Gastrocnemius medialis (tissue), 4 donors: ENCODE data around the gene PSMD13. TPM values are rescaled to one million over a fixed set of nuclear protein-coding genes. Genes with fewer than 3 reads are reported as not detected.

Experiments
- ATAC-seq, 2 donors: fragments of 150-250 bp; one replicate each; pipeline ENCODE4 v1.9.1; 2016
- DNase-seq, 2 donors: peaks; one replicate each; pipeline ENCODE4 v3.0.0-alpha.2; 2019
- H3K27ac ChIP-seq, 4 donors: fragments of 200-600 bp; sonication (generic); 1 replicate in 1 of 4; 2 replicates in 3 of 4; pipeline ENCODE4 v1.5.1; 2016 to 2018; ENCODE audit warnings: mild to moderate bottlenecking in 2 of 4, moderate library complexity in 1 of 4
- H3K27me3 ChIP-seq, 3 donors: fragments of 200-600 bp; sonication (generic) in 2 of 3; 1 replicate in 1 of 3; 2 replicates in 2 of 3; pipeline versions ENCODE4 v1.5.1 to v1.6.0; 2016 to 2019; ENCODE audit warnings: mild to moderate bottlenecking in 1 of 3, moderate library complexity in 1 of 3
- H3K36me3 ChIP-seq, 2 donors: fragments of 200-600 bp; sonication (generic) in 1 of 2; one replicate each; pipeline ENCODE4 v1.5.1; 2017 to 2018
- H3K4me1 ChIP-seq, 2 donors: fragments of 200-600 bp; sonication (generic) in 1 of 2; one replicate each; pipeline ENCODE4 v1.5.1; 2016 to 2017; ENCODE audit warnings: mild to moderate bottlenecking in 2 of 2
- H3K4me3 ChIP-seq, 4 donors: fragments of 200-600 bp; sonication (generic) in 3 of 4; 1 replicate in 1 of 4; 2 replicates in 3 of 4; pipeline ENCODE4 v1.5.1; 2016 to 2019; ENCODE audit warnings: mild to moderate bottlenecking in 2 of 4
- H3K9me3 ChIP-seq, 3 donors: fragments of 200-600 bp; sonication (generic) in 2 of 3; 1 replicate in 1 of 3; 2 replicates in 2 of 3; pipeline ENCODE4 v1.5.1; 2016 to 2019
- CTCF ChIP-seq, 5 experiments: fragments of 450-650 bp in 3 of 5; fragments of 200-600 bp in 2 of 5; sonication (generic) in 2 of 5; IDR thresholded peaks in 4 of 5; conservative IDR thresholded peaks in 1 of 5; 1 replicate in 4 of 5; 2 replicates in 1 of 5; pipeline ENCODE4 v1.5.1; 2016 to 2019; ENCODE audit warnings: antibody characterized with exemption in 5 of 5, mild to moderate bottlenecking in 3 of 5, moderate library complexity in 3 of 5
- POLR2A ChIP-seq, 2 donors: fragments of 450-650 bp; IDR thresholded peaks; one replicate each; pipeline ENCODE4 v1.6.1; 2017; ENCODE audit warnings: antibody characterized with exemption in 2 of 2, mild to moderate bottlenecking in 2 of 2, moderate library complexity in 2 of 2
- in situ Hi-C, 4 donors: fragments of 200-750 bp; cut with MboI; loops; one replicate each; pipeline versions ENCODE4 v1.15.0 to v1.8.0; 2017; ENCODE audit warnings: low sequenced_read_pairs in 4 of 4
- intact Hi-C: fragments of 100-400 bp; cut with DNase I; formaldehyde crosslinking; loops from one replicate; pipeline ENCODE4 v1.15.1; 2023; ENCODE audit warnings: low total_unique reads
- total RNA-seq, 4 donors: library from RNA; depleted of rRNA; stranded (reverse); fragments of >200 nt; gene quantifications; one replicate each; pipeline versions ENCODE4 v1.1.0 to v1.2.3, GENCODE V29; 2016

PSMD13 gene
- total RNA-seq, 4 donors from 2014 or later: 128 to 189 (median 163) TPM

- TF ChIP-seq CTCF (IDR thresholded peaks at IDR 0.05 in 4 of 5, conservative IDR thresholded peaks at IDR 0.05 in 1 of 5): no peak
- TF ChIP-seq POLR2A (IDR thresholded peaks at IDR 0.05): no peak
- no peak overlapping the region for H3K4me3 ChIP-seq
- ATAC-seq: no peak
- no peaks in the 10 kb centered on the region for H3K4me1 ChIP-seq
- in situ Hi-C loops: no loop called here
- H3K36me3 ChIP-seq: no peaks in the 10 kb centered on the region
- no peak overlapping the region for H3K27ac ChIP-seq
- intact Hi-C loops: no loop called here
- no peaks in the 10 kb centered on the region for H3K9me3 ChIP-seq
- H3K27me3 ChIP-seq: peaks cover 0 to 27% (median 26%) of the 10 kb centered on the region in 3 donors
- DNase-seq: no peak
These were observed 61.8 kb downstream of the PSMD13 start for GRCh38 chr11:298406-299065.

- intact Hi-C loops (no loop called here), in situ Hi-C loops (no loop called here)
- TF ChIP-seq POLR2A (IDR thresholded peaks at IDR 0.05): no peak
- TF ChIP-seq CTCF (IDR thresholded peaks at IDR 0.05 in 4 of 5, conservative IDR thresholded peaks at IDR 0.05 in 1 of 5): no peak
- Histone ChIP-seq H3K9me3 (no peaks in the 10 kb centered on the region), H3K4me1 (no peaks in the 10 kb centered on the region), H3K27me3 (peaks cover 0 to 27% (median 26%) of the 10 kb centered on the region in 3 donors), H3K4me3 (no peak within 1 kb of the TSS), H3K36me3 (no peaks in the 10 kb centered on the region), H3K27ac (no peak within 1 kb of the TSS)
- DNase-seq (no peak), ATAC-seq (no peak)
These were observed 62.5 kb downstream of the PSMD13 start, which contains the start of gene IFITM5 for GRCh38 chr11:299081-299891. Gene IFITM5 (minus strand): TSS chr11:299526. CDS start chr11:299490, 36 bp downstream.

- DNase-seq (no peak), ATAC-seq (no peak)
- H3K4me3 ChIP-seq: no peak overlapping the region
- peaks cover 0 to 2% of the 10 kb centered on the region in 2 donors for H3K4me1 ChIP-seq
- no peaks in the 10 kb centered on the region for H3K36me3 ChIP-seq
- no peak for TF ChIP-seq POLR2A (IDR thresholded peaks at IDR 0.05)
- intact Hi-C loops: no loop called here
- H3K9me3 ChIP-seq: no peaks in the 10 kb centered on the region
- H3K27ac ChIP-seq: no peak overlapping the region
- peaks cover 0 to 27% (median 26%) of the 10 kb centered on the region in 3 donors for H3K27me3 ChIP-seq
- in situ Hi-C loops: loop anchor here in 1 of 4 donors (10.0 kb wide), 1 partner anchor 55 kb away; no protein-coding TSS in a partner anchor
These were observed 63.4 kb downstream of the PSMD13 start for GRCh38 chr11:299951-300735.

Other genes with a start within 250 kb of the PSMD13 start
- gene SCGB1C1, start 43.9 kb upstream of the PSMD13 start, total RNA-seq: not detected
- gene BET1L, start 29.6 kb upstream of the PSMD13 start, total RNA-seq: 10 to 100 TPM; 11.3 to 15.9 (median 12.8) TPM
- 10 to 100 TPM; 35.6 to 68.5 (median 47.8) TPM for gene RIC8A, start 29.3 kb upstream of the PSMD13 start, total RNA-seq
- 10 to 100 TPM in 3 of 4 donors, 1 to 10 TPM in 1; 9.2 to 15.0 (median 12.7) TPM for gene SIRT3, start 634 bp upstream of the PSMD13 start, total RNA-seq
- gene NLRP6, start 41.4 kb downstream of the PSMD13 start, total RNA-seq: under 1 TPM in 1 of 4 donors, not detected in 3; 0.09 TPM
- gene PGGHG, start 52.1 kb downstream of the PSMD13 start, total RNA-seq: 1 to 10 TPM in 3 of 4 donors, under 1 TPM in 1; 0.98 to 3.4 (median 2.7) TPM
- not detected for gene IFITM5, start 62.5 kb downstream of the PSMD13 start, total RNA-seq
- gene IFITM2, start 70.8 kb downstream of the PSMD13 start, total RNA-seq: 10 to 100 TPM; 37.8 to 80.9 (median 44.9) TPM
- 100 to 1,000 TPM in 1 of 4 donors, 10 to 100 TPM in 3; 47.8 to 103 (median 80.5) TPM for gene IFITM1, start 77.1 kb downstream of the PSMD13 start, total RNA-seq
- 10 to 100 TPM; 46.3 to 83.6 (median 63.2) TPM for gene IFITM3, start 83.9 kb downstream of the PSMD13 start, total RNA-seq
- not detected for gene B4GALNT4, start 132.5 kb downstream of the PSMD13 start, total RNA-seq
- 1 to 10 TPM in 1 of 4 donors, under 1 TPM in 1, not detected in 2; 0.55 to 1.3 TPM for gene PKP3, start 157.2 kb downstream of the PSMD13 start, total RNA-seq
- gene SIGIRR, start 178.0 kb downstream of the PSMD13 start, total RNA-seq: 10 to 100 TPM in 3 of 4 donors, 1 to 10 TPM in 1; 4.2 to 21.6 (median 11.9) TPM
- gene ANO9, start 205.0 kb downstream of the PSMD13 start, total RNA-seq: under 1 TPM in 2 of 4 donors, not detected in 2; 0.23 to 0.41 TPM
- gene PTDSS2, start 213.3 kb downstream of the PSMD13 start, total RNA-seq: 10 to 100 TPM; 21.7 to 31.5 (median 23.7) TPM